Measurements from ENCODE around the gene SGTB.

SGTB gene

GRCh38 chr5:65730910-65731309 lies 9.0 kb upstream of the SGTB start:
- Histone ChIP-seq H3K9me3 (ENCODE audit: control insufficient read depth, low read length) (no peaks in the 10 kb centered on the region), H3K36me3 (ENCODE audit: control insufficient read depth, insufficient read depth, low read length) (no peaks in the 10 kb centered on the region), H3K9ac (ENCODE audit: low read length) (no peak overlapping the region), H3K27me3 (ENCODE audit: control insufficient read depth, insufficient read depth, low read length) (no peaks in the 10 kb centered on the region), H3K4me1 (ENCODE audit: control insufficient read depth, insufficient read depth, low read length) (no peaks in the 10 kb centered on the region), H3K4me3 (ENCODE audit: low read length) (no peak overlapping the region)

DNA sequence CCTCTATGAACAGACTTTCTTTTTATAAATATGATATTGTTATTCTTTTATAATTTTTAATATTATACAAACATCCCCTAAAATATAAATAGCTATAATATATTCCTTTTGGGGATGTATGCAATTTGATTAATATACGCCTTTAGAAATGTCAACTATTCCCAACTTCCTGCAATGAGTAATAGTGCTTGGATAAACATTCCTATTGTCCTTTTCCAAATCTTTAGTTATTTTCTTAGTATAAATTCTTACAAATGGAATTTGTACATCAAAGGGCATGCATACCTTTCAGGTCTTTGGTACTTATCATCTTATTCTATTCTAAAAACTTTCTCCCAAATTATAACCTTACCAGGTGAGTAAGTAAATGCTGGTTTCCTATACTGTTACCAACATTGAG lies 6.3 kb upstream of the SGTB start:
- no peaks in the 10 kb centered on the region for H3K9me3 ChIP-seq (ENCODE audit: control insufficient read depth, low read length)
- no peaks in the 10 kb centered on the region for H3K36me3 ChIP-seq (ENCODE audit: control insufficient read depth, insufficient read depth, low read length)
- H3K27me3 ChIP-seq (ENCODE audit: control insufficient read depth, insufficient read depth, low read length) = no peaks in the 10 kb centered on the region
- H3K4me1 ChIP-seq (ENCODE audit: control insufficient read depth, insufficient read depth, low read length) = no peaks in the 10 kb centered on the region
- no peak overlapping the region for H3K4me3 ChIP-seq (ENCODE audit: low read length)
- no peak overlapping the region for H3K9ac ChIP-seq (ENCODE audit: low read length)

GRCh38 chr5:65727491-65728156 lies 5.7 kb upstream of the SGTB start:
- no peak overlapping the region for H3K9ac ChIP-seq (ENCODE audit: low read length)
- no peaks in the 10 kb centered on the region for H3K9me3 ChIP-seq (ENCODE audit: control insufficient read depth, low read length)
- H3K36me3 ChIP-seq (ENCODE audit: control insufficient read depth, insufficient read depth, low read length) = no peaks in the 10 kb centered on the region
- no peaks in the 10 kb centered on the region for H3K4me1 ChIP-seq (ENCODE audit: control insufficient read depth, insufficient read depth, low read length)
- no peaks in the 10 kb centered on the region for H3K27me3 ChIP-seq (ENCODE audit: control insufficient read depth, insufficient read depth, low read length)
- H3K4me3 ChIP-seq (ENCODE audit: low read length) = no peak overlapping the region

- Histone ChIP-seq H3K27me3 (ENCODE audit: control insufficient read depth, insufficient read depth, low read length) (no peaks in the 10 kb centered on the region), H3K4me1 (ENCODE audit: control insufficient read depth, insufficient read depth, low read length) (no peaks in the 10 kb centered on the region)
These were observed 880 bp upstream of the SGTB start for GRCh38 chr5:65722575-65723403.

GRCh38 chr5:65721050-65721719 lies 724 bp downstream of the SGTB start:
- H3K27me3 ChIP-seq (ENCODE audit: control insufficient read depth, insufficient read depth, low read length) = no peaks in the 10 kb centered on the region
- H3K9ac ChIP-seq (ENCODE audit: low read length) = peak overlapping the region; percentile 64
- H3K4me3 ChIP-seq (ENCODE audit: low read length) = peak overlapping the region; percentile 60
- H3K9me3 ChIP-seq (ENCODE audit: control insufficient read depth, low read length) = no peaks in the 10 kb centered on the region
- no peaks in the 10 kb centered on the region for H3K4me1 ChIP-seq (ENCODE audit: control insufficient read depth, insufficient read depth, low read length)
- no peaks in the 10 kb centered on the region for H3K36me3 ChIP-seq (ENCODE audit: control insufficient read depth, insufficient read depth, low read length)

More at GRCh38 chr5:65722575-65723403, 880 bp upstream of the SGTB start:
- Histone ChIP-seq H3K36me3 (ENCODE audit: control insufficient read depth, insufficient read depth, low read length) (no peaks in the 10 kb centered on the region), H3K9ac (ENCODE audit: low read length) (peak overlapping the region; percentile 55), H3K4me3 (ENCODE audit: low read length) (peak overlapping the region; percentile 88), H3K9me3 (ENCODE audit: control insufficient read depth, low read length) (no peaks in the 10 kb centered on the region)

- Histone ChIP-seq H3K4me3 (ENCODE audit: low read length) (no peak overlapping the region), H3K9me3 (ENCODE audit: control insufficient read depth, low read length) (no peaks in the 10 kb centered on the region), H3K27me3 (ENCODE audit: control insufficient read depth, insufficient read depth, low read length) (no peaks in the 10 kb centered on the region), H3K36me3 (ENCODE audit: control insufficient read depth, insufficient read depth, low read length) (no peaks in the 10 kb centered on the region), H3K4me1 (ENCODE audit: control insufficient read depth, insufficient read depth, low read length) (no peaks in the 10 kb centered on the region), H3K9ac (ENCODE audit: low read length) (no peak overlapping the region)
These were observed 3.2 kb downstream of the SGTB start for GRCh38 chr5:65718576-65719310.

- Histone ChIP-seq H3K9ac (ENCODE audit: low read length) (no peak overlapping the region), H3K9me3 (ENCODE audit: control insufficient read depth, low read length) (no peaks in the 10 kb centered on the region), H3K27me3 (ENCODE audit: control insufficient read depth, insufficient read depth, low read length) (no peaks in the 10 kb centered on the region), H3K4me1 (ENCODE audit: control insufficient read depth, insufficient read depth, low read length) (no peaks in the 10 kb centered on the region), H3K4me3 (ENCODE audit: low read length) (no peak overlapping the region), H3K36me3 (ENCODE audit: control insufficient read depth, insufficient read depth, low read length) (no peaks in the 10 kb centered on the region)
These were observed 13.8 kb downstream of the SGTB start for GRCh38 chr5:65708145-65708544.

GRCh38 chr5:65707663-65708062 lies 14.2 kb downstream of the SGTB start:
- Histone ChIP-seq H3K4me1 (ENCODE audit: control insufficient read depth, insufficient read depth, low read length) (no peaks in the 10 kb centered on the region), H3K9ac (ENCODE audit: low read length) (no peak overlapping the region), H3K27me3 (ENCODE audit: control insufficient read depth, insufficient read depth, low read length) (no peaks in the 10 kb centered on the region), H3K9me3 (ENCODE audit: control insufficient read depth, low read length) (no peaks in the 10 kb centered on the region), H3K36me3 (ENCODE audit: control insufficient read depth, insufficient read depth, low read length) (no peaks in the 10 kb centered on the region), H3K4me3 (ENCODE audit: low read length) (no peak overlapping the region)

DNA sequence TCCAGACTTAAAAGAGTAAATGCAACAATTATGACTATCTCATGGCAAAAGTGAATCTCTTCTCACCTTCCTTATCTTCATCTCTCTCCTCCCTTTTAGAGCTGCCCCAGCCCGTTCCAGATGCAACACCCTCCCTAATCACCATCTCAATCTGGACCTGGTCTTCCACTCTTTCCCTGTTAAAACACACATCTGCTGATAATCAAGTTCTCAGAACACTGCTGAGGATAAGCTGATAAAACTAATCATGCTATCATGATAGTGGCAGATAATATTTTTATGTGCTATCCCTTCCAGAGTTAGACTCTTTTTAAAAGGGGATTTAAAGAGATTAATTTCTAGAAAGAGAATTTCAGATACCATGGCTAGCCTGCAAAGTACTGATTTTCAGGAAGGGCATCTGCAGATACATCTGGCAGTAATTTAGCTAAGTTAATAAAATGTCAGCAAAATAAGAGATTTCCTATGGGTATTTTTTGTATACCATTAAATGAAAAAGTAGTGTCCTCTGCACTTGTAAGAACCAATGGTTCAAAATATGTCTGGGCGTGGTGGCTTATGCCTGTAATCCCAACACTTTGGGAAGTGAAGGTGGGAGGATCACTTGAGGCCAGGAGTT lies 17.2 kb downstream of the SGTB start:
- H3K36me3 ChIP-seq (ENCODE audit: control insufficient read depth, insufficient read depth, low read length) = no peaks in the 10 kb centered on the region
- H3K27me3 ChIP-seq (ENCODE audit: control insufficient read depth, insufficient read depth, low read length) = no peaks in the 10 kb centered on the region

DNA sequence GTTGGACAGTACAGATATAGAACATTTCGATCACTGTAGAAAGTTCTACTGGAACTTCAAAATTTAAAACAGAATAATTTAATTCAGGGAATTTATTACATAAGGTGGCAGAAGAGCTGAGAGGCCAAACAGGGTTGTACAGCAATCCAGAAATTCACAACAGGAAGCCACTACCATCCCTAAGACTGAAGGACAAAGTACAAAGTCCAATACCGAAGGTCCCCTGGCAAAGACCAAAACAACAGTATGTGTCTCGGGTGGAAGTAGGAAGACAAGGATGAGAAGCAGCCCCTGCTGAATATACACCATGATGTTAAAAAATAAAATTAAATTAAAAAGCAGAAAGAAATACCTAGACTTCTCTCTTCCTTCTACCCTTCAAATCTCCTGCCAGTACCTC lies 19.9 kb downstream of the SGTB start:
- no peaks in the 10 kb centered on the region for H3K4me1 ChIP-seq (ENCODE audit: control insufficient read depth, insufficient read depth, low read length)
- H3K36me3 ChIP-seq (ENCODE audit: control insufficient read depth, insufficient read depth, low read length) = no peaks in the 10 kb centered on the region
- no peak overlapping the region for H3K4me3 ChIP-seq (ENCODE audit: low read length)
- no peaks in the 10 kb centered on the region for H3K9me3 ChIP-seq (ENCODE audit: control insufficient read depth, low read length)
- H3K9ac ChIP-seq (ENCODE audit: low read length) = no peak overlapping the region
- peaks cover 3% of the 10 kb centered on the region for H3K27me3 ChIP-seq (ENCODE audit: control insufficient read depth, insufficient read depth, low read length)

More for the DNA sequence above, 17.2 kb downstream of the SGTB start:
- Histone ChIP-seq H3K4me1 (ENCODE audit: control insufficient read depth, insufficient read depth, low read length) (no peaks in the 10 kb centered on the region), H3K4me3 (ENCODE audit: low read length) (no peak overlapping the region), H3K9ac (ENCODE audit: low read length) (no peak overlapping the region), H3K9me3 (ENCODE audit: control insufficient read depth, low read length) (no peaks in the 10 kb centered on the region)

DNA sequence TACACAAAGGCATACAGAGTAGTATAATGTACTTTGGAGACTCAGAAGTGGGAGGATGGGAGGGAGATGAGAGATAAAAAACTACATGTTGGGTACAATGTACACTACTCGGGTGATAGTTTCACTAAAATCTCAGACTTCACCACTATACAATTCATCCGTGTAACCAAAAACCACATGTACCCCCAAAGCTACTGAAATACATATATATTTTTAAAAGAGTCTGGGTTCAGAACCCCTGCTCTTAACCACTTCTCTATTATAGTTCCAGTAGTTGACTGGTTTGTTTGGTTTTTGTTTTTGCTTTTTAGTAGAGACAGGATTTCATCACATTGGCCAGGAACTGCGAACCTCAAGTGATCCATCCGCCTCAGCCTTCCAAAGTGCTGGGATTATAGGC lies 22.6 kb downstream of the SGTB start:
- Histone ChIP-seq H3K9ac (ENCODE audit: low read length) (no peak overlapping the region), H3K36me3 (ENCODE audit: control insufficient read depth, insufficient read depth, low read length) (no peaks in the 10 kb centered on the region), H3K4me3 (ENCODE audit: low read length) (no peak overlapping the region), H3K4me1 (ENCODE audit: control insufficient read depth, insufficient read depth, low read length) (no peaks in the 10 kb centered on the region), H3K9me3 (ENCODE audit: control insufficient read depth, low read length) (no peaks in the 10 kb centered on the region), H3K27me3 (ENCODE audit: control insufficient read depth, insufficient read depth, low read length) (peaks cover 3% of the 10 kb centered on the region)
